ENCODE measurements around the gene IL12RB2. TPM values are rescaled to one million over a fixed set of nuclear protein-coding genes. Genes with fewer than 3 reads are reported as not detected.
"Not testable (repeated sequence)": the region's sequence is repeated elsewhere in the genome, so short reads cannot be mapped to it uniquely, and the experiment has no call there.

IL12RB2 gene
- total and polyA plus RNA-seq, 2 experiments from 2014 or later, result 0.06 TPM; not detected in 1

DNA sequence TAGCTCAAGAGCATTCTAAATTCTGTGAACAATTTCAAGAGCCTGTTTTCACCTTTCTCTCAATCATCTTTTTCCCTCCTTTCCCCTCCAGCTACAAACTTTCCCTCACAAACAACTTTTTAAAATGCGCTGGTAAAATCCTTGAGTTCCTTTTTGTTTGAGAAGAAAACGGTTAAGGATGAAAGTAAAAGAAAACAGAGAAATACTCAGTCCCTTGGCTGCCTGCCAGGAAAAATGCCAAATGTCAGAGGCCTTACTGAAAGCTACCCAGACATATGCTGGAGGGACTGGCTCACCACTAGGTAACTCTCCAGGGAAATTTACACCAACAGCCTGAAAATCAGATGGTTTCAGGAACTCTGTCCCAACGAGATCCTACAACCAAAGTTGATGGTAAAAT lies 133.5 kb downstream of the IL12RB2 start:
- in situ Hi-C loops (cut with MboI), result no loop called here
- Histone ChIP-seq H3K9ac (no peak overlapping the region), H3K79me2 (ENCODE audit: insufficient read depth) (no peaks in the 10 kb centered on the region), H3K9me2 (ENCODE audit: insufficient read depth) (no peaks in the 10 kb centered on the region), H3K36me3 (ENCODE audit: low read depth) (no peaks in the 10 kb centered on the region), H3K4me2 (ENCODE audit: unreplicated experiment) (no peak overlapping the region), H4K20me1 (ENCODE audit: insufficient read depth) (no peaks in the 10 kb centered on the region), H3K27ac (no peak overlapping the region), H3F3A (ENCODE audit: insufficient read depth) (no peaks in the 10 kb centered on the region), H3K4me3 (no peak overlapping the region), H3K27me3 (replicated peaks; ENCODE audit: insufficient read depth) (no peaks in the 10 kb centered on the region), H3K4me1 (ENCODE audit: insufficient read depth) (no peaks in the 10 kb centered on the region), H3K9me3 (ENCODE audit: low read depth) (no peaks in the 10 kb centered on the region), H2AFZ (no peak overlapping the region)
- TF ChIP-seq EZH2phosphoT487 (IDR thresholded peaks at IDR 0.05; ENCODE audit: insufficient read depth, low read depth) (no peak), EZH2 (IDR thresholded peaks at IDR 0.05; ENCODE audit: insufficient read depth, poor library complexity, severe bottlenecking) (no peak)
- WGBS, 2 experiments (ENCODE audit: low coverage in 1 of 2, low lambda C conversion rate in 2 of 2, missing lambda C conversion rate in 2 of 2), result 62 to 63% methylated on average over 3 of the region's 3 CpGs
- DNase-seq, result peak; percentile 46

DNA sequence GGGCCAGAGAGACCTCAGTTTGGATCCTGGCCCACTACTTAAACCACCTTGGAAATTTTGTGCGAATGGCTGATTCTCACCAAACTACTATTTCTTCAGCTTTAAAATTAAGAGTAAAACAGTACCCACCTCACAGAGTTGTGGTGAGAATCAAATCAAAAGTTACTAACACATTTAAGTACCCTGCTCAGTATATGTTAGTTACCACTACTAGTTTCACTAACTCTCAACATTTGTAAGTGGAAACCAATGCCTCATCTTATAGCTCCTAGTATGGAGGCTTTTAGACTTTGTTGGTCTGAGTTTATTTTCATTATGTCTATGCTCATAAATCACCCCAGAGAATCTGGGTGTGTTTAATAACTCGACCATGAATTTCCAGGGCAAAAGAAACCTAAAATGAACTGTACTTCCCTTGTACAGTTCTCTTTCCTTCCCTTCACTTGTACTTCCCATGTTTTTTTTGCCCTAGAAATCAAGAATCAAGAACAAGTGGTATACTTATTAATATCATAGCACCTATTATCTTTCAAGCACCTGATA lies 134.1 kb downstream of the IL12RB2 start:
- Histone ChIP-seq H2AFZ (no peak overlapping the region), H3K9me2 (ENCODE audit: insufficient read depth) (no peaks in the 10 kb centered on the region), H3K4me2 (ENCODE audit: unreplicated experiment) (no peak overlapping the region)

GRCh38 chr1:67446014-67446413 lies 138.3 kb downstream of the IL12RB2 start:
- H3K9me2 ChIP-seq (ENCODE audit: insufficient read depth); H3K4me3 ChIP-seq; H3K4me1 ChIP-seq (ENCODE audit: insufficient read depth); H3K36me3 ChIP-seq (ENCODE audit: low read depth); H3F3A ChIP-seq (ENCODE audit: insufficient read depth); DNase-seq; H2AFZ ChIP-seq; H3K9me3 ChIP-seq (ENCODE audit: low read depth); H3K9ac ChIP-seq; H3K4me2 ChIP-seq (ENCODE audit: unreplicated experiment); in situ Hi-C loops (cut with MboI); H3K79me2 ChIP-seq (ENCODE audit: insufficient read depth); H3K27ac ChIP-seq; H3K27me3 ChIP-seq (replicated peaks; ENCODE audit: insufficient read depth); H4K20me1 ChIP-seq (ENCODE audit: insufficient read depth): not testable (repeated sequence)
- 61 to 69% methylated on average over 4 to 5 of the region's 5 CpGs for WGBS, 2 experiments (ENCODE audit: low coverage in 1 of 2, low lambda C conversion rate in 2 of 2, missing lambda C conversion rate in 2 of 2)

More for the DNA sequence above, 134.1 kb downstream of the IL12RB2 start:
- TF ChIP-seq EZH2 (IDR thresholded peaks at IDR 0.05; ENCODE audit: insufficient read depth, poor library complexity, severe bottlenecking), result no peak
- no peak for TF ChIP-seq EZH2phosphoT487 (IDR thresholded peaks at IDR 0.05; ENCODE audit: insufficient read depth, low read depth)
- Histone ChIP-seq H3K79me2 (ENCODE audit: insufficient read depth) (no peaks in the 10 kb centered on the region), H3K9me3 (ENCODE audit: low read depth) (no peaks in the 10 kb centered on the region), H3K4me3 (no peak overlapping the region), H3K4me1 (ENCODE audit: insufficient read depth) (no peaks in the 10 kb centered on the region), H3K27ac (no peak overlapping the region), H3K36me3 (ENCODE audit: low read depth) (no peaks in the 10 kb centered on the region), H4K20me1 (ENCODE audit: insufficient read depth) (no peaks in the 10 kb centered on the region), H3K9ac (no peak overlapping the region), H3F3A (ENCODE audit: insufficient read depth) (no peaks in the 10 kb centered on the region), H3K27me3 (replicated peaks; ENCODE audit: insufficient read depth) (no peaks in the 10 kb centered on the region)
- WGBS, 2 experiments (ENCODE audit: low coverage in 1 of 2, low lambda C conversion rate in 2 of 2, missing lambda C conversion rate in 2 of 2), result 88 to 100% methylated on average over 2 of the region's 2 CpGs
- no peak for DNase-seq
- in situ Hi-C loops (cut with MboI), result no loop called here

Small RNA genes within 50 kb of the gene (small RNA-seq; reads per million reads assigned to genes)
- gene RNU4ATAC4P (ENCODE audit: low read depth, low replicate concordance) (not detected), gene RNU6-387P (ENCODE audit: low read depth, low replicate concordance) (not detected)

Other genes with a start within 250 kb of the IL12RB2 start
- gene C1orf141, start 172.9 kb upstream of the IL12RB2 start, total RNA-seq (2014; rRNA removed; shearing (Covaris generic)), result not detected in 2 replicates
- gene C1orf141, start 172.9 kb upstream of the IL12RB2 start, polyA plus RNA-seq (2016; fragmentation: Nextera tagmentation; extraction: Ambion mirVana), result not detected in 2 replicates
- not detected in 2 replicates for gene IL23R, start 141.4 kb upstream of the IL12RB2 start, total RNA-seq (2014; rRNA removed; shearing (Covaris generic))
- gene IL23R, start 141.4 kb upstream of the IL12RB2 start, polyA plus RNA-seq (2016; fragmentation: Nextera tagmentation; extraction: Ambion mirVana), result not detected in 2 replicates
- gene SERBP1, start 122.5 kb downstream of the IL12RB2 start, total RNA-seq (2014; rRNA removed; shearing (Covaris generic)), result 204 and 214 TPM in 2 replicates
- gene SERBP1, start 122.5 kb downstream of the IL12RB2 start, polyA plus RNA-seq (2016; fragmentation: Nextera tagmentation; extraction: Ambion mirVana), result 156 and 165 TPM in 2 replicates